ENCODE measurements around the gene WNT3. TPM values are rescaled to one million over a fixed set of nuclear protein-coding genes. Genes with fewer than 3 reads are reported as not detected.

WNT3 gene
- total RNA-seq, 4 donors from 2014 or later, result 0.83 to 10.1 (median 6.5) TPM

DNA sequence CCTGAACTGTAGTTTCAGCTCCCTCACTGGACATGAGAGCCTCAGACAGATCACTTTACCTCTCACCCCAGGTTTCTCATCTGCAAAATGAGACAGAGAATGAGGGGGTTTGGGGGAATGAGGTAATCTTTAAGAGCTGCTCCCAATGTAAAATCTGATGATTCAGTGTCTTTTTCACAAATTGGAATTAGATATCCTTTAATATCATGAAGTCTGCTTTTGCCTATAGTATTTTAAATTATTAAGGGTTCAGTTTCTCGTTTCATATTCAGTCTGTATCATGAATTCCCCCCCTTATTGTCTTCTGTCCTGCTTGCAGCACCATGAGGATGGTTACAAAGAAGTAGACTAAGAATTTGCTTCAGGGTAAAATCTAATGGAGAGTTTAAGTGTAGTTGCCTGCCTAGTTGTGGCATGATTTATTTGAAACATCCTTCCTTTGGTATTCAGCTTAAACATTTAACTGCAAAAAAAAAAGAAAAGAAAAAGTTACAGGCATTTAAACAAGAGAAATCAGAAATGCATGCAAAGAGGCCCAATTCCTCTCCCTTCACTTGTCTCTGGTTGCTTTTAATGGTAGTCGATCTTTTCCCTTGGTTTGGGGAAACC is 77.3 kb downstream of the WNT3 start:
- H3K9me3 ChIP-seq, result no peaks in the 10 kb centered on the region
- no peaks in the 10 kb centered on the region for H3K4me1 ChIP-seq
- no peaks in the 10 kb centered on the region for H3K27me3 ChIP-seq
- no peak for DNase-seq
- H3K4me3 ChIP-seq, result no peak overlapping the region
- H3K27ac ChIP-seq, result no peak overlapping the region
- H3K36me3 ChIP-seq, result peaks cover 0 to 4% (median 0%) of the 10 kb centered on the region in 3 donors
- TF ChIP-seq, protein P1, sequence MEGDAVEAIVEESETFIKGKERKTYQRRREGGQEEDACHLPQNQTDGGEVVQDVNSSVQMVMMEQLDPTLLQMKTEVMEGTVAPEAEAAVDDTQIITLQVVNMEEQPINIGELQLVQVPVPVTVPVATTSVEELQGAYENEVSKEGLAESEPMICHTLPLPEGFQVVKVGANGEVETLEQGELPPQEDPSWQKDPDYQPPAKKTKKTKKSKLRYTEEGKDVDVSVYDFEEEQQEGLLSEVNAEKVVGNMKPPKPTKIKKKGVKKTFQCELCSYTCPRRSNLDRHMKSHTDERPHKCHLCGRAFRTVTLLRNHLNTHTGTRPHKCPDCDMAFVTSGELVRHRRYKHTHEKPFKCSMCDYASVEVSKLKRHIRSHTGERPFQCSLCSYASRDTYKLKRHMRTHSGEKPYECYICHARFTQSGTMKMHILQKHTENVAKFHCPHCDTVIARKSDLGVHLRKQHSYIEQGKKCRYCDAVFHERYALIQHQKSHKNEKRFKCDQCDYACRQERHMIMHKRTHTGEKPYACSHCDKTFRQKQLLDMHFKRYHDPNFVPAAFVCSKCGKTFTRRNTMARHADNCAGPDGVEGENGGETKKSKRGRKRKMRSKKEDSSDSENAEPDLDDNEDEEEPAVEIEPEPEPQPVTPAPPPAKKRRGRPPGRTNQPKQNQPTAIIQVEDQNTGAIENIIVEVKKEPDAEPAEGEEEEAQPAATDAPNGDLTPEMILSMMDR (IDR thresholded peaks at IDR 0.05), result no peak
- TF ChIP-seq POLR2A (IDR thresholded peaks at IDR 0.05), result no peak

DNA sequence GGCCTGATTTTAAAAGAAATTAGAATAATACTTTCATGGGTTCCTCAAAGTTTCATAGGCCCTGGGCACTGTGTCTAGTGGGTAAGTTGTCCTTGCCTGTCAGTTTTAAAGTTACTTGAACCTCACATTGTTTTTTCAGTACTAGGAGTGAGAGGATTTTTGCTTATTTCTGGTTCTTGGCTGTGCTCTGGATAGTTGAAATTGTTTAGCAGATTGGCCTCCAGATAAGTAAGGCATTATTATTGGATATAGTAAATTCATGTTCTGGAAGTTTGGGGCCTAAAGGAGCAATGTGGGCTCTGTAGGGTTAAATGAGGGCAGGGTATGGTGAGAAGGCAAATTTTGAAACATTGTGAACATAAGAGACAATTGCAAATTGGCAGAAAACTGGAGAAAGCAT is 78.5 kb downstream of the WNT3 start:
- no peaks in the 10 kb centered on the region for H3K4me1 ChIP-seq
- H3K27ac ChIP-seq, result no peak overlapping the region
- H3K9me3 ChIP-seq, result no peaks in the 10 kb centered on the region
- no peak for DNase-seq
- H3K4me3 ChIP-seq, result no peak overlapping the region
- no peak for TF ChIP-seq POLR2A (IDR thresholded peaks at IDR 0.05)
- TF ChIP-seq, protein P1 (IDR thresholded peaks at IDR 0.05), result no peak
- H3K27me3 ChIP-seq, result no peaks in the 10 kb centered on the region
- H3K36me3 ChIP-seq, result peaks cover 0 to 4% (median 0%) of the 10 kb centered on the region in 3 donors

DNA sequence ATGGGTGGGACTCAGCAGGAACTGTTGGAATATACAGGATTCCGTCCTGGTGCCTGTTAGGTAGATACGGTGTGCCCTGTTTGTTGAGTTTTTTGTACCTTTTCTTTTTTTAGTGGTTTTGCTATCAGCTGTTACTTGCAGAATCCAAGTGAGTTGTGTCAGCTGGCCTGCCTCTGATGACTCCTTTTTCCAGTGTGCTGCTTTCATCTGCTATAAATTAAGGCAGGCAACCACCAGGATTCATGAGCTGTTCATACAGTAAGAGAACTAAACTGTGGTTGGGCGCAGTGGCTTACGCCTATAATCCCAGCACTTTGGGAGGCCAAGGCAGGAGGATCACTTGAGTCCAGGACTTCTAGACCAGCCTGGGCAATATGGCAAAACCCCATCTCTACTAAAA is 79.9 kb downstream of the WNT3 start:
- TF ChIP-seq, protein P1 (IDR thresholded peaks at IDR 0.05), result no peak
- no peak for TF ChIP-seq POLR2A (IDR thresholded peaks at IDR 0.05)
- DNase-seq, result no peak
- H3K9me3 ChIP-seq, result no peaks in the 10 kb centered on the region
- no peaks in the 10 kb centered on the region for H3K4me1 ChIP-seq
- H3K27me3 ChIP-seq, result no peaks in the 10 kb centered on the region
- no peak overlapping the region for H3K4me3 ChIP-seq
- H3K27ac ChIP-seq, result no peak overlapping the region
- H3K36me3 ChIP-seq, result peaks cover 0 to 4% (median 0%) of the 10 kb centered on the region in 3 donors

DNA sequence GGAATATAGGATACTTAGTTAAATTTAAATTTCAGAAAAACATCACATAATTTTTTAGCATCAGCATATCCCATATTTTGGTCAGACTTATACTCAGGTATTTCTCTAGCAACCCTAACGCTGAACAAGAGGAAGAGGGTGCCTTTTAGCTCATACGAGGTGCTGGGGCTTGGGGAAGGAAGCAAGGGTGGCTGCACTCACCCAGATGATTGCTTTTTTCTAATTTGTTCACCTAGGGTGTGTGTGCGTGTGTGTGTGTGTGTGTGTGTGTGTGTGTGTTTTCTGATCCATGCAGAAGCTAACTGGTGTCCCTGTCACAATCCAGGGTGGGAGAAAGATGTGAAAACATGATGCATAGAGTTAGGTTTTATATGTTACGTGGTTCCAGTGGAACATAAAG is 81.2 kb downstream of the WNT3 start:
- peak in 2 of 3 donors; percentile 60 to 66 for DNase-seq
- TF ChIP-seq, protein P1 (IDR thresholded peaks at IDR 0.05), result no peak
- no peak for TF ChIP-seq POLR2A (IDR thresholded peaks at IDR 0.05)
- Histone ChIP-seq H3K36me3 (peaks cover 0 to 13% (median 0%) of the 10 kb centered on the region in 3 donors), H3K9me3 (no peaks in the 10 kb centered on the region), H3K27ac (peak overlapping the region in 1 of 4 donors; percentile 57), H3K4me1 (no peaks in the 10 kb centered on the region), H3K27me3 (no peaks in the 10 kb centered on the region), H3K4me3 (no peak overlapping the region)

DNA sequence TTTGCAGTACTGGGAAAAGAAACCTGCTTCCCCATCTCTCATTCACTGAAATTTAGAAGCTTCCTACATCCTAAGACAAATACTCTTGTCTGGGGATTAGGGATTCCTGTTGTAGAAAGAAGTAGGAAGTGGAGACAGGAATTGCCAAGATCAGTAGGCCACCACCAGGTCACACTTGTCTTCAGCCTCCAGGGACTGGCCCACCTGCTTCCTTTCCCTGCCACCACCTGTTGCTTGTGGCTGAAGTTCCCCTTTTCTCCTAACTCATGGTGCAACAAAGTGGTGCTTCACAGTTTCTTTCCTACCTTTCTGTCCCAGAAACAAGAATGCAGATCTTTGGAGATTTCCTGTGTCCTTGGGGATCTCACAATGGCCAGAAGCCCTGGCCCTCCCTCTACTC is 82.4 kb downstream of the WNT3 start:
- peaks cover 0 to 13% (median 0%) of the 10 kb centered on the region in 3 donors for H3K36me3 ChIP-seq
- H3K4me3 ChIP-seq, result no peak overlapping the region
- no peaks in the 10 kb centered on the region for H3K9me3 ChIP-seq
- H3K27ac ChIP-seq, result peak overlapping the region in 1 of 4 donors; percentile 42
- peak in 2 of 3 donors; percentile 74 to 80 for DNase-seq
- no peak for TF ChIP-seq POLR2A (IDR thresholded peaks at IDR 0.05)
- TF ChIP-seq, protein P1 (IDR thresholded peaks at IDR 0.05), result no peak
- H3K4me1 ChIP-seq, result no peaks in the 10 kb centered on the region
- no peaks in the 10 kb centered on the region for H3K27me3 ChIP-seq

All from Peyer's patch (tissue), 4 donors.